Glutamatergic neuron (in vitro differentiated cells): ENCODE measurements around the gene RPP25. TPM values are rescaled to one million over a fixed set of nuclear protein-coding genes. Genes with fewer than 3 reads are reported as not detected.
"Not testable (repeated sequence)": the region's sequence is repeated elsewhere in the genome, so short reads cannot be mapped to it uniquely, and the experiment has no call there.

Experiments used
- DNase-seq: peaks from one replicate; pipeline ENCODE4 v3.0.0; 2022
- H3K27ac Mint-ChIP-seq: one replicate; pipeline ENCODE4 v1.8.0; 2020; ENCODE audit warnings: mild to moderate bottlenecking, mixed read lengths, inconsistent platforms; ENCODE audit not compliant: unreplicated experiment
- H3K27me3 Mint-ChIP-seq: one replicate; pipeline ENCODE4 v1.8.0; 2020; ENCODE audit warnings: mild to moderate bottlenecking, moderate library complexity, mixed read lengths, inconsistent platforms; ENCODE audit not compliant: unreplicated experiment
- H3K36me3 Mint-ChIP-seq: one replicate; pipeline ENCODE4 v1.8.0; 2020; ENCODE audit warnings: mild to moderate bottlenecking, mixed read lengths, inconsistent platforms; ENCODE audit not compliant: unreplicated experiment
- H3K4me1 Mint-ChIP-seq: one replicate; pipeline ENCODE4 v1.8.0; 2020; ENCODE audit warnings: mild to moderate bottlenecking, low read depth, mixed read lengths, inconsistent platforms; ENCODE audit not compliant: unreplicated experiment
- H3K4me3 Mint-ChIP-seq: one replicate; pipeline ENCODE4 v1.8.0; 2020; ENCODE audit warnings: mild to moderate bottlenecking, mixed read lengths, inconsistent platforms; ENCODE audit not compliant: unreplicated experiment
- H3K9me3 Mint-ChIP-seq: one replicate; pipeline ENCODE4 v1.8.0; 2020; ENCODE audit warnings: mild to moderate bottlenecking, moderate library complexity, mixed read lengths, inconsistent platforms; ENCODE audit not compliant: unreplicated experiment
- CTCF ChIP-seq: fragments of 200-600 bp; sonication (generic); IDR thresholded peaks from one replicate; pipeline ENCODE4 v1.5.0; 2021; ENCODE audit not compliant: partially characterized antibody, unreplicated experiment
- total RNA-seq: library from RNA; stranded (reverse); fragmentation: NEBNext Ultra II Directional; extraction: Animal tissue kit (Norgen Biotek cat#: 25700); gene quantifications from one replicate; pipeline ENCODE4 v1.2.1, GENCODE V29; 2021; ENCODE audit not compliant: unreplicated experiment

The RPP25 gene
- total RNA-seq, 1 donor from 2014 or later = 2.3 TPM

GRCh38 chr15:74950078-74950908 lies 6.3 kb downstream of the RPP25 start:
- peaks cover 1% of the 10 kb centered on the region for H3K9me3 Mint-ChIP-seq
- peak; percentile 86 for DNase-seq
- H3K4me3 Mint-ChIP-seq = no peak overlapping the region
- TF ChIP-seq CTCF = peak; percentile 97
- peaks cover 10% of the 10 kb centered on the region for H3K4me1 Mint-ChIP-seq
- H3K36me3 Mint-ChIP-seq = no peaks in the 10 kb centered on the region
- peaks cover 3% of the 10 kb centered on the region for H3K27me3 Mint-ChIP-seq
- no peak overlapping the region for H3K27ac Mint-ChIP-seq

DNA sequence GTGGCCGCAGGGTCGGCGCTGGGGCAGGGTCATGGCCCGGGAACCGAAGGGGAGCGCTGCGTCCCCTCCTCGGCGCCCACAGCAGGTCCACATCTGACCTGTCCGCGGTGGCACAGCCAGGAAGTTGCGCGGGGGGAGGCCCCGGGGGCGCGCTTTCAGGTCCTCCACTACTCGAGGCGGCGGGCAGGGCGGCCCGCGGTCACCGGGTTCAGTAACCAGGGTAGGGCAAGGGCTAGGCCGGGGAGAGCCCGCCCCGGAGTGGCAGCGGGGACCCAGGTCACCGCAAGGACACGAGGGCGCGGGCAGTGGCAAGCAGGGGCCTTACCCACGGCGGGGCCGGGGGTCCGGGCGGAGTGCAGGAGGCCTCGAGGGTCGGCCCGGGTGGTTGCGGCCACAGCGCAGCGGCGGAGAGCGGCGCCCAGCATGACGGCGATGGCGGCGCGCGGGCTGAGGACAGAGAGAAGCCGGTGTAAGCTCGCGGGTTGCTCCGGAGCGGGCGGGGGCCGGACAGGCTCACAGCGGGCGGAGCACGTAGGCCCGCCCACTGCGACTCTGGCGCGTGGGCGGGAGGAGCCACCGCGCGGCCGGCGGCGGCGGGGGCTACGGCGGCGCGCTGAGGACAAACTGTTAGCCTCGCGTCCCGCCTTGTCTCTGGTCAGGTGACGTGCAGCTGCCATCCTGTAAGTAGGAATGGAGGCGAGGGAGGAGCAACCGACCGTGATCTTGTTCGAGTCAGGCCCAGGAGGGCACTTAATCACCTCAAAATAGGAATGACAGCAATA lies 18.8 kb downstream of the RPP25 start, which contains the start of gene COX5A:
COX5A (minus strand) TSS at position 484 of the 782 bp plus-strand sequence; CDS start at position 425, 59 bp downstream.
- peak; percentile 91 for DNase-seq
- H3K9me3 Mint-ChIP-seq = no peaks in the 10 kb centered on the region
- H3K4me3 Mint-ChIP-seq = peak within 1 kb of the TSS; percentile 89
- peak within 1 kb of the TSS; percentile 88 for H3K27ac Mint-ChIP-seq
- peaks cover 6% of the 10 kb centered on the region for H3K27me3 Mint-ChIP-seq
- H3K36me3 Mint-ChIP-seq = no peaks in the 10 kb centered on the region
- no peaks in the 10 kb centered on the region for H3K4me1 Mint-ChIP-seq
- TF ChIP-seq CTCF = no peak

- DNase-seq = no peak
- Mint-ChIP-seq H3K4me3 (peak overlapping the region; percentile 89), H3K27me3 (peaks cover 6% of the 10 kb centered on the region), H3K4me1 (no peaks in the 10 kb centered on the region), H3K27ac (peak overlapping the region; percentile 77), H3K9me3 (no peaks in the 10 kb centered on the region), H3K36me3 (no peaks in the 10 kb centered on the region)
- TF ChIP-seq CTCF = no peak
Observed at GRCh38 chr15:74937272-74937589, 19.3 kb downstream of the RPP25 start.

DNA sequence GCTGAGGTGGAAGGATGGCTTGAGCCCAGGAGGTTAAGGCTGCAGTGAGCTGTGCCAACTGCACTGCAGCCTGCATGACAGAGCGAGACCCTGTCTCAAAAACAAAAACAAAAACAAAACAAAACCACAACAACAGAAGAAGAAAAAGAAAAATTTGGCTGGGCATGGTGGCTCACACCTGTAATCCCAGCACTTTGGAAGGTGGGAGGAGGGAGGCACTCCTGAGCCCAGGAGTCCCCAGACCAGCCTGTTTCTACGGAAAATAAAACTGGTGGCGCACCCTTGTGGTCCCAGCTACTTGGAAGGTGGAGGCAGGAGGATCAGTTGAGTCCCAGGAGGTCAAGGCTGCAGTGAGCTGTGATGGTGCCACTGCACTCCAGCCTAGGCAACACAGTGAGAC lies 21.4 kb downstream of the RPP25 start:
- peak; percentile 30 for DNase-seq
- Mint-ChIP-seq H3K27ac (peak overlapping the region; percentile 1), H3K4me3 (peak overlapping the region; percentile 5)
- H3K27me3 Mint-ChIP-seq, H3K9me3 Mint-ChIP-seq, H3K4me1 Mint-ChIP-seq, H3K36me3 Mint-ChIP-seq: not testable (repeated sequence)

DNA sequence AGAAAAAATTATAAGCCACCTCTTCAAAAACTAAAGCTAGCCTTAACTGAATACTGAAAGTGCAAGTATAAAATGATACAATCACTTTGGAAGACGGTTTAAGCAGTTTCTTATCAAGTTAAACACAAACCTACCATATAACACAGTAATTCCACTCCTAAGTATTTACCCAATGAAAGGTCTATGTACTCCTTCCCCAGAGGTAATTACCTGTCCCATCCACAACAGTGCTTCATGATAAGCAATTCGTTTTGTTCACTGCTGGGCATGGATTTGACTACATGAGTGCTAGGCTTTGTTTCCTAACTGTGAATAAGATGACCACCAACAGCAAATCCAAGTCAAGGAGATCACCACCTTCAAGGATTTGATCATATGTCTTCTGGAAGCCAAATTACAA lies 23.0 kb downstream of the RPP25 start:
- TF ChIP-seq CTCF = no peak
- H3K27me3 Mint-ChIP-seq = peaks cover 1% of the 10 kb centered on the region
- no peak overlapping the region for H3K27ac Mint-ChIP-seq
- H3K4me1 Mint-ChIP-seq = no peaks in the 10 kb centered on the region
- H3K4me3 Mint-ChIP-seq = no peak overlapping the region
- no peaks in the 10 kb centered on the region for H3K9me3 Mint-ChIP-seq
- DNase-seq = no peak
- no peaks in the 10 kb centered on the region for H3K36me3 Mint-ChIP-seq
